Activated gamma-delta T cell treated with anti-CD3 and anti-CD28 coated beads, Interleukin-2, amount 50 U/mL, for 16 hours (primary cell): ENCODE results near the gene AKAP6.

Source experiments
- DNase-seq: peaks from one replicate; pipeline ENCODE4 v3.0.0-alpha.2; 2020; ENCODE audit warnings: low read depth

Gene AKAP6, protein sequence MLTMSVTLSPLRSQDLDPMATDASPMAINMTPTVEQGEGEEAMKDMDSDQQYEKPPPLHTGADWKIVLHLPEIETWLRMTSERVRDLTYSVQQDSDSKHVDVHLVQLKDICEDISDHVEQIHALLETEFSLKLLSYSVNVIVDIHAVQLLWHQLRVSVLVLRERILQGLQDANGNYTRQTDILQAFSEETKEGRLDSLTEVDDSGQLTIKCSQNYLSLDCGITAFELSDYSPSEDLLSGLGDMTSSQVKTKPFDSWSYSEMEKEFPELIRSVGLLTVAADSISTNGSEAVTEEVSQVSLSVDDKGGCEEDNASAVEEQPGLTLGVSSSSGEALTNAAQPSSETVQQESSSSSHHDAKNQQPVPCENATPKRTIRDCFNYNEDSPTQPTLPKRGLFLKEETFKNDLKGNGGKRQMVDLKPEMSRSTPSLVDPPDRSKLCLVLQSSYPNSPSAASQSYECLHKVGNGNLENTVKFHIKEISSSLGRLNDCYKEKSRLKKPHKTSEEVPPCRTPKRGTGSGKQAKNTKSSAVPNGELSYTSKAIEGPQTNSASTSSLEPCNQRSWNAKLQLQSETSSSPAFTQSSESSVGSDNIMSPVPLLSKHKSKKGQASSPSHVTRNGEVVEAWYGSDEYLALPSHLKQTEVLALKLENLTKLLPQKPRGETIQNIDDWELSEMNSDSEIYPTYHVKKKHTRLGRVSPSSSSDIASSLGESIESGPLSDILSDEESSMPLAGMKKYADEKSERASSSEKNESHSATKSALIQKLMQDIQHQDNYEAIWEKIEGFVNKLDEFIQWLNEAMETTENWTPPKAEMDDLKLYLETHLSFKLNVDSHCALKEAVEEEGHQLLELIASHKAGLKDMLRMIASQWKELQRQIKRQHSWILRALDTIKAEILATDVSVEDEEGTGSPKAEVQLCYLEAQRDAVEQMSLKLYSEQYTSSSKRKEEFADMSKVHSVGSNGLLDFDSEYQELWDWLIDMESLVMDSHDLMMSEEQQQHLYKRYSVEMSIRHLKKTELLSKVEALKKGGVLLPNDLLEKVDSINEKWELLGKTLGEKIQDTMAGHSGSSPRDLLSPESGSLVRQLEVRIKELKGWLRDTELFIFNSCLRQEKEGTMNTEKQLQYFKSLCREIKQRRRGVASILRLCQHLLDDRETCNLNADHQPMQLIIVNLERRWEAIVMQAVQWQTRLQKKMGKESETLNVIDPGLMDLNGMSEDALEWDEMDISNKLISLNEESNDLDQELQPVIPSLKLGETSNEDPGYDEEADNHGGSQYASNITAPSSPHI (N-terminal part only)

DNA sequence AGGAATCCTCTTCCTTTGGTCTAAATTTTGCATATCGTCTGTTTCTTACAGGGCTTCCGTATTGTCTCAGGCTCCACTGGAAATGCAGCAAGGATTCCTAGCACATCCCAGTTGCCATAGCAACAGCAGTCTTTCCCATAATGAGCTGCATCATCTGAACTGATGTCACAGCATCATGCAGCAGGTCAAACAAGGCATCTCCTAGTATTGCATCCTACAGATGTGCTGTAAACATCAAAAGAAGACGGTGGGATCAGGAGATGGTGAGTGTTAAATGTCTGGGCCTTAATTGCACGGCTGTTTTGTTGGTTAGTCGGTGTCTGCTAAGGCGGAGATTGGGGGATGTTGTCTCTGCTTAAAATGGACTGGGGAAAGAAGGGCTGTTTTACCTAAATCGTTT is at the start of gene AKAP6:
AKAP6 (plus strand) TSS at position 153 of the 400 bp plus-strand sequence. CDS start 104,196 bp downstream, outside the sequence.
- no peak for DNase-seq

DNA sequence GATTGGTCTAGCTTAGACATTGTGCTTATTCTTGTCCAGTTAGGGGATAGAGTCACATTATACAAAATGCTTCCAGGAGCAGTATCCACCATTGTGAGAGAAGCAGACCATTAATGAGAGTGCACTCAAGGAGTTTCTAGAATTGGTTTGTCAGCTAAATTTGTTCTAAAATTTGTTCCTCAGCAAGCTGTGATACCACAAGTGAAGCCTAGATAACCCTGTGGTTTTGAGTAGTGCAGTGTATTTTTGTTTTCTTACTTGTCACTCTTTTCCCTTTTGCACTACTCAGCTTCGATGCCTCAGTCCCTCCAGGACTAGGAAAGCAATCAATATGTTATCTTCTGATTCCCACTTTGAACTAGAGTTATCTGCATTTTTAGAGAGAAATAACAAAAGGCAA is 42.5 kb upstream of the AKAP6 start:
- no peak for DNase-seq

DNA sequence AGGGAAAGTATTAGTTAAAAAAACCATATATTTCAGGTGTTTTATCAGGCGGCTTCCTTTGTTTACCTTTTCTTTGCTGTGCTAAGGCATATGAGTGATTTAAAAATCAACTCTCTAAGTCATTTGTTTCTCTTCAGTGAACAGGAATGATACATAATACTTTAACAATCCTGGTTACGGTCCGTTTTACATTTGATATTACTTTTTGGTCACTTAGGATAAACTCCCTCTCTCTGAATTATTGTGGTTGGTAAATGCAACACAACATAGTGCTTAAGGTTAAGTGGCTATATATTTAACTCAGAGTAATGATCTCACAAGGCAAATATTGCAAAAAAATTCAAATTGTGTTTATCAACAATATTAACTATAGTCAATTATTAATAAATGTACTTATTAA is 32.7 kb upstream of the AKAP6 start:
- DNase-seq = no peak

DNA sequence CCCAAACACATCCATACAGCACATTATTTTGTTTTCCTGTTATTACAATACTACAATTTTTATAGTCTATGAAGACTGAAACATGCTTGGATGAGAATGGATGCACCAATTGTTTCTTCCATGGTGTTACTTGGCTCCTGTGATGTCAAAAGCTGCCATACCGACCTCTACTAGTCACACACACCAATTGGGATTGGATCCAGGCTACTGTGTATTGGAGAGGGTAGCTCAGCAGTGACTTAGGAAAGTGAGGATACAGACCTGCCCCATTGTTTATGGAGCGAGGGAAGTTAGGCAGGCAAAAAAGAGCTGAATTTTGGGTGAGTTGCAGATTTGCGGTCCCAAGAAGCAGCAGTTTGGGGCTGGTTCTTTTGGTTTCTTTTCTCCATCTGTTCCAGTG is 30.8 kb upstream of the AKAP6 start:
- no peak for DNase-seq

DNA sequence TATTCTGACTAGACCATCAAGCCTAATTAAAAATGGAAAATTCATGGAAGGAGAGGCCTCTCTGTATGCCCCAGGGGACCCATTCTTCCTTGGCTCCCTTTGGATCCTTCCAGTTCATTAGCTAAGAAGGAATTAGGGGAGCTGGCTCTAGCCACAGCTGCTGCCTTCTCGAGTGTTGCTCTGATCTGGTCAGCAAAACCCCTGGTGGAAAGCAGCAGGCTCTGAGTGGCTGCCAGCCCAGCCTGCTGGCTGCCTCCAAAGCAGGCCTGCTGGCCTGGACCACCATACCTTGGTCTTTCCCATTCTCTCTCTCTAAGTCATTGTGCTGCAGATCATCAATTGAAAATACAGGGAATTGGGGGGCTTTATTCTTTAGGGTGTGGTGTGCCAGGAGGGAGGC is 29.0 kb upstream of the AKAP6 start:
- DNase-seq = no peak

DNA sequence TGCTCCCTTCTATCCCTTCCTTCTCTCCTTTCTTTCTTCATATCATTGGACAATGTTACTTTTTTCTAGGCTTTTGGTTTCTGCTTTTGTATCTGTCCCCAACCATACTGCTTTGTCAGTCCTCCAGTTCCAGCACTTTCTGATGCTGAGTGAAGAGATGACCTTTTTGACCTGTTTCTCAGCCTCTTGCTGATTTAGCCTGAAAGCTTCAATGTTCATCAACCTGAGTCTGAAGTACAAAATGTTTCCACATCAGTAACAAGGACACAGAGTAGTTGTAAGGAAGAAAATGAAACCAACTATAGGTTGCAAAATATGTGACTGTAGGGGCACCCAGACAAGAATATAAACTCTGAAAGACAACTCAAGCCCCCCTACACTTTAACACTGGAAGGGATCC is 25.2 kb upstream of the AKAP6 start:
- DNase-seq = no peak

DNA sequence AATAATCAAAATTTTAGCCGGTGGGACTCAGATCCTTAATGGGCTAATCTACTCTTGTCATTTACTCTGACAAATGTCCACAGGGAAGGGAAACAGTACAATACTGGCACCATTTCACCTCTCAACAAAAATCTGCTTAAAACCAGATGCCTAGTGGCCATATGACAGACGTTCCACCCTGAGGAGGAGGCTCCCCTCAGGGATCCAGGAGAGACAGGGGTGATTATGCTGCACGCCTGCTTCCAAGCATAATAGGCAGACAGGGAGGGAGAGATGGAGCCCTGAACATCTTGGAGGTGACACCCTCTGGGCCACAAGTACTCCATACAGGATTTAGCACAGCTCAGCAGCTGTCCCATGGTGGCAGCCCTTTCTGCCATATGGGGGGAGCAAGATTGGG is 24.8 kb upstream of the AKAP6 start:
- DNase-seq = no peak

DNA sequence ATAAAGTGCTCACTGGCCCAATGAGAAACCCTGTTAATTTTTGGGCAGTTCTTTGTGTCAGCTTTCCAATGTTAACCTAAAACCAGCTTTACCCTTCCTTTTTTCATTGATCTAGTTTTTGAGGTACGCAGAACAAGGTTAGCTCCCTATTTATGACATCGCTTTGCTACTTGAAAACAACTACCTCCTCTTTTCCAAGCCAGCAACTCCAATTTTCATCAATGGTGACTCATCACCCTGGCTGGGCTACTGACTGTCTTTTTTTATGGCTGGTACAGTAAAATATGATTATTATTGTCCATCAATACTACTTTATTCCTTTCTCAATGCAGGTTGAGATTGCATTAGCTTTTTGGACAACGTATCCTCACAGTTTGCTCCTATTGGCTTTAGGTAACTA is 22.5 kb upstream of the AKAP6 start:
- DNase-seq = no peak

DNA sequence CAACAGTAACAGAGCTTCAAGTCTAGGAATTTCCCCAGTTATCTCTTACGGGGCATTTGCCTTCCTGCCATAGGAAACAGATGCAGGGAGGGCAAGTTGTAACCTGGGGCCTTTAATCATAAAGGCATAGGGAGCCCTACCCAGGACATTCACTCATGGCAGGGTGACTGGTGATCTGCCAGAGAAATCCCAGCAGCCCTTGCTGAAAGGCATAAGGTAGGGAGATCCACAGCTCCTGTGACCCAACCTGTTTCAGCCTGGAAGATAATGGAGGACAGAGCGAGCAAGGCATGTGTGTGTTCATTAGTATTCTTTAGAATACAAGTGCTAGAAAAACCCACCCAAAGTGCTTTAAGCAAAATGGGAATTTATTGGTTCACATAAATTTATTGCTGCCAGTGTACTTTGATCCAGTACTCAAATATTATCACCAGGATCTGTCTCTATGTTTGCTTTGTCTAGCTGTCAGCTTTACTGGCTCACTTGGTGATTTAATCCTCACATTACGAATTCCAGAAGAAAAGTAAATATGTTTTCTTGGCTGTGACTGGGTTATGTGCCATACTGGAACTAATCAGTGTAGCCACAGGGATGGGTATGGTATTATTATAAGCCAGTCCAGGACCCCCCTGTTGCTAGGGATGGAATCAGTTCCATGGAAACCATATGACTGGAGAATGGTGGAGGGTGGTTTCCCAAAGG is 21.1 kb upstream of the AKAP6 start:
- no peak for DNase-seq

DNA sequence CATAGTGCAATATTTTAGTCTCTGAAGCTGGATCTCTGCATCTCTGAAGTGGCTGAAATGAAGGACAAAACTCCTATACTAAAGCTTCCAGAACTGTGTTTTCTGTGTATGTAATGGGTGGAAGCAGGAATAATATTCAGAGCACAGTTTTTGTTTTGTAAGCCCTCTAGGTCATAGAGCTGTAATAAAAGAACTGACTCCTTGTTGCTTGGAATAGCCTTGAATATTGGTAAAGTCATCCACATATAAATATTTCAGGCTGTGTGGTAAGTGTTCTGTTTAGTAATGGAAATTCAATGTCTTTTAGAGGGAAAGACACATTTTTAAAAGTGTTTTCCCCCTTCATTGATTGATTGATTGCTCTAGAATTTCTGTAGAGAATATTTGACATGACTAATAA is 18.2 kb upstream of the AKAP6 start:
- DNase-seq = no peak

DNA sequence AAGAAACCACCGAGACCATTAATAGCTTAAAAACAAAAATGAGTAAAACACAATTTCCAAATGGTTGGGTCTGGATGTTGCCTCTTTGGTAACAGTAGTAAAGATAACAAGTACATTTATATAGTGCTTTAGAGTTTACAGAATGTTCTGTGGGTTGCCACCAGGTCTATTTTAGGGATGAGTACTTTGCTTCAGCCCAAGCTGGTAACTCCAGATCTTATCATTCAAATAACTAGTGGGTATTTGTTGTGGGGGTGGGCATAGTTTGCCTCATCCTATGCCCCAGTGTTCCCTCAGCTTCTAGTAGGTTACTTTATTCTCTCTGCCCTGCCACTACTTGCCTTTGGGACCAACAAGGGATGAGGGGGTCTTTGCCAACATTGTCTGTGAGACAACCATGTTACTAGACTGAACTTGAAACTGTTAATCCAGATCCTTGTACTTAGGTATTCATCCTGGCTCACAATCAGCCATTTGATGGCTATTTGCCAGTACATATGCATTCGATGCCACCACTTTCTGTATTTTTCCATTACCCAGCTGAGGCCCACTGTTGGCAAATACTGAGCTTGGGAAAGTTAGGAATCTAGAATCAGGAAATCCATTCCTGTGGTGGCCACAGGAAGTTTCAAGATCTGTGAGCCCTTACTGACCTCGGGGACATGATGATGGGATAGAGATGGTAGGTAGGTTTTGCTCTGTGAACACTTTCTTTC is 17.6 kb upstream of the AKAP6 start:
- DNase-seq = no peak

DNA sequence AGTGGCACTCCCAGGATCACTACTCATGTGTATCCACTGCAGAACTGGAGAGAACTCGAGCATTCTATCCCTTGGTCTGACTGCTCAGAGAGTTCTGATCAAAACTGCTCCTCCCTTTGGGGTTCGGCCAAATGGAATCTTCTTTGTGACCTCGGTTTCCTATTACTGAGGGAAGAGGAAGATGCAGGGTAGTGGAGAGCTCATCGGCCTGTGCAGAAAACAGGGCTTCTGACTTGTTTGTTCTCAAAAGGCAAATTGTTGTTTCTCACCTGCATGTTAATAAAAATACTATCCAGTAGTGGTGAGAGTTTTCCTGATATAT is 17.1 kb upstream of the AKAP6 start:
- DNase-seq = no peak

DNA sequence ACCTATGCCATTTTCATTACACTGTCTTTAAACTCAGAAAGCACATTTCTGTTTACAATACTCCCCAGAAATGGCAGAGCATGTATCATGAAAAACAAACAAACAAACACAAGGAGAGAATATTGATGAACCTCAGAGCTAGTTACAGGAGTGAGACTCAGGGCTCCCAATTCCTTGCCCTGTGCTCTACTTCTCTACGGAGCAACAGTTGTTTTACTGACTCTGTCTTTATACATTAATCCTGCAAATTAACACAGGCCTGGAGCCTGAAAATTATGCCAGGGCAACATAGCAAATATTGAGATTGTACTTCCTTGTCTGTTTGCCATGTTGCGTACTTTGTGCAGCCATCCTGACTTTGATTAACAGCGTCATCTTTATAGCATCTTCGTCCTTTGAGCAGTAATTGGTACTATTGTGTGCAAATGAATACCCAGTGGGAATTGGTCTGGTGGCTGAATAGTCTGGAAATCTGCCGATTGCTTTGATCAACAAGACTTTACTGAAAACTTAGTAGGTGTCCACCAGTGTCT is 15.2 kb upstream of the AKAP6 start:
- DNase-seq = no peak

DNA sequence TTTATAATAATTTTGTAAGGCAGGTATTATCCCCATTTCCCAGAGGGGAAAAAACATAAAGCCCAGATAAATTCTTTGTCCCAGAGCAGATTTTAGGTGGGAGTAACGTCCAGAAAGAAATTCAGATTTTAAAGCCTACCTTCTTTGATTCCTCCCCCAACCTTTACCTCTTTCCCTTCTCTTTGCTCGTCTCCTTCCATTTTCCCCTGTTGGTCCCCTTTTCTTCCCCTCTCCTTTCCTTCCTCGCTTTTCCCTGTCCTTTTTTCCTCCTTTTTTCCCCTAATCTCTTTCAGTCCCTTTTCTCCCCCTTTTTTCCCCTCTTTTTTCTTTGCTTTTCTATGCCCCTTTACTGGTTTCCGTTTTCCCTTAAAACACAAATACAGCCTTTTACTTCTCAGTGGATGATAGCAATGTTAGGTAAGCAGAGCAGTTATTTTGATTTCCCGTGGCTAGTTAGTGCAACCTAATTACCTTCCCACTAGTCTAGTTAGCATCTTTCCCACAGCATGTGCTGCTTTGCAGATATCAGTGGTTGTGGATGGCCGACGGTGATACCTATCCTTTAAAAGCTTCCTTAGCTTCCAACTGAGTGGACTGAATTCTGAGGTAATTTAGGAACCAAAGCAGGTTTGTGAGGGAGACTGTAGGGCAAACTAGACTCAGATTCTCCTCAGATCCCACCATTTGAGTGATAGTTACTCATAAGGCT is 10.9 kb upstream of the AKAP6 start:
- no peak for DNase-seq

DNA sequence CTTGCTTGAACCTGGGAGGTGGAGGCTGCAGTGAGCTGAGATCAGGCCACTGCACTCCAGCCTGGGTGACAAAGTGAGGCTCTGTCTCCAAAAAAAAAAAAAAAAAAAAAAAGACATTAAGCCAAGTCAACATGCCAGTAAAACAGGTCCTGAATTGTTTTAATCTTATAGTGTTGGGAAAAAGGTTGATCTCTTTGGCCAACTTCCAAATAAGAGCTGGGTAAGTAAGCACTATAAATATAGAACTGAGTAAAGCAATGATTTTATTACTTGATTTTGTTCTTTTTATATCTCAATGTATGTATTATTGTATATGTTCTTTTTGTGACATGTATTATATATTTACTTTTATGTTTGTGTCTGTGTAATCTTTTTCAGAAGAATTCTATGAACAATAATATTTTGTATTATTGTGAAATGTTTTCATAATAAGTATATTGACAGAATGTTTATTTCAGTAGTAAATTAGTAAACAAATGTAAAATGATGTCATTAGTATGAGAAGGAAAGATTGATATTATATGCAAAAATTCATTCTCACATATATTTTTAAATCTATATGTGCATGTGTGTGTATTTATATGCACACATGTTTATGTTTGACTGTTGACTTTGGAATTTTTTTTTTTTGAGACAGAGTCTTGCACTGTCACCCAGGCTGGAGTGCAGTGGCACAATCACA is 9.6 kb upstream of the AKAP6 start:
- DNase-seq = no peak

DNA sequence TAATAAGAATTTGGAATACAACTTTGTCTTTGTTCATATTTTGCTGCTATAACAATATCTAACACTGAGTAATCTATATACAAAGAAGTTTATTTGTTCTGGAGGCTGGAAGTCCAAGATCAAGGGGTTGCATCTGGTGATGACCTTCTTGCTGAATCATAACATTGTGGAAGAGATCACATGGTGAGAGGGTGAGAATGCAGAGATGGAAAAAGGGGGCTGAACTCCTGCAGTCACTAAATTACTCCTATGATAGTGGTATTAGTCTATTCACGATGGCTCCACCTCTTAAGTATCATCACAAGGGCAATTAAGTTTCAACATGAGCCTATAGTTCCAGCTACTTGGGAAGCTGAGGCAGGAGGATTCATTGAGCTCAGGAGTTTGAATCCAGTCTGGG is 4.5 kb upstream of the AKAP6 start:
- no peak for DNase-seq

DNA sequence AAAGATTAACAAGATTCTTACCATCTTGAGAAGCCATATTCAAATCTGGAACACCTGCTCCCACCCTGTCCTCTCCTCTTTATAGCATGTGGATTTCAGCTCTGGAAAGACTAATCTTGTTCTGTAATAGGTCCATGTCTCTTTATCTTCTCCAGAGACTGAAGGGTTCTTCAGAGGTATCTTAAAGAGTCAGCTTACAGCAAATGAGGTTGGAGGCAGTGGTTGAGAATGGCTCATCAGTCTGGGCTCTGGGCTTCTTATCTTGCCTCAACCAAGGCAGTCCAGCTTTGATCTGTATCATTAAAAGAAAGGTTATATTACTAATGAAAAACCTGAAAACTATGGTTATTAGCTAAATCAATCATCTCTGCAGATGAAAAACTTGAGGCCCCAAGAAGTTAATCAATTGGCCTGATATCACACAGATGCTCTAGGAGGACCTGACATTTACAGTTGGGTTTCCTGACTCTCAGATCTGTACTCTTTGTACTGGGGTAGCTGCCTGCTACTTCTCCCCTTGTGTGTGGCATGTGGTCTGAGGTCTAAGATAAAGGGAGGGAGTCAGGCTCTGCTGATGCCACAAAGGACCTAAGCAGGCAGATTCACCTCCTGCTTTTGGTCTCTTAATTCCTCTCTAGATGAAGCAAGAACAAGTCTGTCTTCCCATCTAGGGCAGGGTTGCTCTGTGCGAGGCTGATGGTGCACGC is 1.7 kb upstream of the AKAP6 start:
- no peak for DNase-seq

DNA sequence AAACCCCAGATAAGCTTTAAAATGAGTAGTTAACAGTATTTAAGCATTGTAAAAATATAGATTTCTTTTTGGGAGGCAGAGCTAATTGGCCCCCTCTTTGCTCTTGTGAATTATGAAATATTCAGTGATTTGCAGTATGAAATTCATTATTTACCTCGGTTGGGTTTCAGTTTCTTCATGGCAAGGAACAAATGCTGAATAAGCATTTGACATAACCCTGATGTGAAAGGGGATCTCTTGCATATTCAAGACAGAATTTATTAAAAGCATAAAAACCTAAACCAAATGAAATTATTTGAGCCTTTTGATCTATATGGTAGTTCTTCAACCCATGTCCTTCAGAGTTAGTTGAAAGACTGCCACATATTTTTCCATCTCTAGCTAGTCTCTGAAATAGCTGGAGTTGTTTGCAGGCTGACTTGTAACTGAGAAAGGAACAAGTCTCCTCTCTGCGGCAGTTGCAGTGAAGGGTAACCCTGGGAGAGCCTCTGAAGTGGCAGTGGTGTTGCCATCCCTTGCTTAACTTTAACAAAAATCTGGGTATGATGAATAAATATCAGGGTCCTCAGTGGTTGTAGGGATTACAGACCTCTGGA is 690 bp downstream of the AKAP6 start:
- DNase-seq = no peak
